ENCODE measurements around the gene PHACTR3.

The PHACTR3 gene

GRCh38 chr20:59807909-59808728 lies 203.8 kb downstream of the PHACTR3 start:
- no peak for DNase-seq

DNA sequence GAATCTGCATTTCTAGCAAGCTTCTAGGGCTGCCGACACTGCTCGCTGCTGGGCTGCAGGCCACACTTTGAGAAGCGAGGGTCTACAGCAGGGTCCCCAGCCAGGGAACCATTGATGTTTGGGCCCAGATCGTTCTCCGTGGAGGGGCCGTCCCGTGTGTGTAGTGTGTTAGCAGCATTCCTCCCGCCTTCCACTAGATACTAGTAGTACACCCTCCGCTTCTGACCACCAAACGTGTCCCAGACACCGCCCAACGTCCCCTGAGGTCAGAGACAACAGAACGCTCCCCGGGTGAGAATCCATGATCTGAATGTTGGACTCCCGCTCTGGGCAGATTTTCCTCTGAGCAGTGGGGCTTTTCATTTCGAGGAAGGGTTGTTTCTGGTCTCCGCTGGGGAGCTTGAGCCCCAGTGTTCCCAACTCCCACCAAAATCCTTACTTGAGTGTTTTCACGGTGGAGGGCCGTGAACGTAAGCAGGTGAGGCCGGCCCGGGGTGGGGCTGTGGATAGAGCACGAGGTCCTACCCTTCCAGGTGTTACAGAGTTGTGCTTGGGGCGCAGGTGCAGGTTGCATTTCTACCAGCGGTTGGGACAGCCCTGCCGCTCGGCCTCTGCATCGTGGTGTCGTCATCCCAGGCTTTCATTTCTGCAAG lies 204.5 kb downstream of the PHACTR3 start:
- no peak for DNase-seq

GRCh38 chr20:59809630-59810448 lies 205.5 kb downstream of the PHACTR3 start:
- DNase-seq, result no peak

GRCh38 chr20:59810449-59811187 lies 206.3 kb downstream of the PHACTR3 start:
- DNase-seq, result no peak

- DNase-seq, result no peak
Observed at GRCh38 chr20:59811681-59812171, 207.4 kb downstream of the PHACTR3 start.

DNA sequence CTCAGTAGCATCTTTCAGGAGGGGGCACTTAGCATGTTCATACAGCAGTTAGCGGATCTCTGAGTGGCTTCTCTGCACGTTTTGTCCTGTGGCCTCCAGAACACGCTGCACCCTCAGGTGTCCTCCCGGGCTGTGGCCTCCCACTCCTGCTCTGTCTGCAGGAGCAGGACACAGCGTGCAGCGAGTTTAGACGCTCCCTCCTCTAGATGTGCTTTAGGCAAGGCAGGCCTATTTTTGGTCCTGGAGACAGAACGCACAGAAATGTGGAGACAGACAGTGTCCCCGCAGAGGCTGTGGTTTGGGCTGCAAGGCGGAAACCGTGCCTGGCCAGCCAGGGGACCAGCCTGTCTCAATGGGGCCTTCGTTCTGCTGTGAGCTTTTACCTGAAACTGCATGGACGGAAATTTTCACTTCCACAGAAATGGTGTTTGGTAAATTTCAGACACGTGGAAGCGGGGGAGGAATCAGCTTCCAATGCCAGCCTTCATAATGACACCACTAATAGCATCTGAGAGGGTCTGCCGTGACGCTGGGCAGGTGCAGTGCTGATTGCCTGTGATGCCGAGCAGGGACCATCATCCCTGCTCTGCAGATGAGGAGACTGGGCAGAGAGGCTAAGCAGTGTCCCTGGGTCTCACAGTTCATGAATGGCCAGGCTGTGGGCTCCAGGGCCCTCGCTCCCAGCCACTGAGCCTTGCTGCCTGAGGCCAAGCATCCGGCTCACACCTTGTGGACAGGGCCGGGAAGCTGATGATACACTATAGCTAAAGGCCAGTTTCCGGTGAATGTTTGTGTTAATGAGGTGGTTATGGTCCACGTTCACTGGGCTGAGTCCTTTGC lies 208.2 kb downstream of the PHACTR3 start:
- DNase-seq, result no peak

GRCh38 chr20:59813126-59813947 lies 209.0 kb downstream of the PHACTR3 start:
- no peak for DNase-seq

DNA sequence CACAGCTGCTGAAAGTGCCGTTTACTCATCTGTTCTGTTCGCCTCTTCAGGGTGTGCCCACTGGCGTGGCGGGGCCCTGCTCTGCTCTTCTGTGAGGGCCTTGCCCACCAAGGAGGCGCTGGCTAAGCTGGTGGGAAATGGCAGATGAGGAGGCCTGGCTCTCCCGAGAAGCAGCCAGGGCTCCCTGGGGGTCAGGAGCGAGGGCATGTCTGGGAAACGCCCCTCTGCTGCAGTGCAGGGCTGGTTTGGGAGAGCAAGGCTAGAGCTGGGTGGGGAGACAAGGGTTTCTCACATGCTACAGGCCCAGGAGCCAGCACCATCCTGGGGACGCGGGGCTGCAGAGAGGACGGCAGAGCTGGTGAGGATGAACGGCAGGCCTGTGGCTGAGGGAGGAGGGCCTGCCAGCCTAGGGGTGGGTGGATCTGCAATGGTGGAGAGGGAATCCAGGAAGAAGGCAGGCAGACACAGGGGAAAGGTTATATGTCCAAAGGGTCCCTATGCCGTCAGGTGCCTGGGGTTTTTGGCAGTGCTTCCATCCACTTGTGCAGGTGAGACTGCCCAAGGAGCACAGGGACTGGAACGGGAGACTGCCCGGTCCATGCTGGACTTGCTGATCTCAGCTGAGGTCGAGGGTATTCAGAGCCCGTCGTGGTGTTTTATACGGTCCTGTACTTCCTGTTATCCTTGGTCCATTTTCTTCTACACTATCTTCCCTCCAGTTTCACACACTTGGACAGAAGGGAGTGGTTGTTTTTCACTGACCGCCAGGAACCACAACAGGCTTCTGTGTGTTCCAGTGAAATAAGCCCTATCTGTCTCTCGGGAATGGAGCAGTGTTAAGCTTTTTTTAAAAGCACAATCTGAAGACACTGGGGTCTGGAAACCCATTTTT lies 209.9 kb downstream of the PHACTR3 start:
- DNase-seq, result no peak

DNA sequence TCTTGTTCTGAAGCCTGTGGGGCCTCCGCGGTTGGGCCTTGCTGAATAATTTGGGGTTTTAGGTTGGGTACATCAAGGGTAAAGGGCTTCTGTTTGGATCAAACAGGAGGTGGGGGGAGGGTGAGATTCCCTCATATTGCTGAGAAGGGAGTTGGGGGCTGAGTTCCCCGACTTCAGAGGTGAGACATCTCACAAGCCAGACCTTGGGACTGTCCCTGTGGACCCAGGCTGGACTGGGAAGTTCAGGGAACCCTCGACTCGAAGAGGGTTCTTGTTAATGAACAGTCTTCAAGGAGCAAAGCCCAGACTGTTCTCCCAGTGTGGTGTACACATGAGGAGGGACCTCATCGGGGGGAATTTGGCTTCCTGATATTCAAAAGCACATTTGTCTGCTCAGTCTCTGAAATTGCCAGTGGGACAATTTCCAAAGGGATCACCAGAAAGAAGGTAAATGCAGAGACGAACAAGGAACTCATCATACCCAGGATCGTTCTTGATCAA lies 210.6 kb downstream of the PHACTR3 start:
- DNase-seq, result no peak

DNA sequence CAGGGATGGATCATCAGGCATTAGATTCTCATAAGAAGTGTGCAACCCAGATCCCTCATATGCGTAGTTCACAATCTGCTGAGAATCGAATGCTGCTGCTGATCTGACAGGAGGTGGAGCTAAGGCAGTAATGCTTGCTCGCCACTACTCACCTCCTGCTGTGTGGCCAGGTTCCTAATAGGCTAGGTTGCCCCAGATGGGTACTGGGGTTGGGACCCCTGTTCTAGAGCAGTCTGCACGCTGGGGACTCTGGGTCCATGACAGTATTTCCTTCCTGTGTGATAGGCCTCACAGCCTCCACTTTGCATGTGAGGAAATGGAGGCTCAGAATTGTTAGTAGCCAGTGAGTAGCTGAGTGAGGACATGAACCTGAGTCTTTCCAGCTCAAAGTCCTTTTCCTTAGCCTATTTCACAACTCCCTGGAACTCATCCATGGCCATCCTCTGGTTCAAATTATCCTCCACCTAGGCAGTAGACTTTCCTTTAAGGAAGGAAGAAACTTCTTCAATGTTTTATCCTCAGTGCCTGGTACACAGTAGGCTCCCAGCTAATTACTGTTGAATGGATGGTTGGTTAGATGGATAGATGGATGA lies 211.9 kb downstream of the PHACTR3 start:
- DNase-seq, result no peak

GRCh38 chr20:59817406-59817805 lies 213.1 kb downstream of the PHACTR3 start:
- no peak for DNase-seq

DNA sequence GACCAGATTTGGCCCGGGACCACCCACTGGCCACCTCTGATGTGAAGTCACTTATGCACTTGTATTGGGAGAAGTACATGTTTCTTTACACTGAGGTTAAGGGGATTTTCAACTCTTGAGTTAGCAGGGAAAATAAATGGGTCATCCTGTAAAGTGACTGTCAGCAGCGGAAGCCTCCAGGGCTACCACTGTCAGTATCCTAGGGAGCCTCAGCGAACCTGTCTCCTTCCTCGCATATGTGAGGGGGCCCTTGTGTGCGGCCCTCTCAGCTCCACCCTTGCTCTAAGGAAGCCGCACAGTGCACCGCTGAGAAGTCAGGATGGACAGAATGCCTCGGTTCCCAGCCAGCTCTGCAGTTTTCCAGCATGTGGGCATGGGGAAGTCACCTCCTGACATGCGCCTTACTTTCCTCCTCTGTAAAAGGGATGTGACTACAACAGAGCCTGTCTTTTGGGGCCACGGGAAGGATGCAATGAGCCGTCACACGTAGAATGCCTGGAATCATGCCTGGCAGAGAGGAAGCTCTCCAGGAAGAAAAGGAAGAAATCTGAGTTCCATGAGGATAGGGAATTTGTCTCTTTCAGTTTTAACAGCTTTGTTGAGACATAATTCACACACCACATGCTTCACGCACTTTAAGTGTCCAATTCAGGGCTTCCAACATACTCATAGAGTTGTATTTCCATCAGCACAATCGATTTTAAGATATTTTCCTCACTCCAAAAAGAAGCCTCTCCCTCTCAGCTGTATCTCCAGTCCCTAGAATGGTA lies 213.7 kb downstream of the PHACTR3 start:
- DNase-seq, result no peak

GRCh38 chr20:59818911-59819310 lies 214.6 kb downstream of the PHACTR3 start:
- DNase-seq, result no peak

DNA sequence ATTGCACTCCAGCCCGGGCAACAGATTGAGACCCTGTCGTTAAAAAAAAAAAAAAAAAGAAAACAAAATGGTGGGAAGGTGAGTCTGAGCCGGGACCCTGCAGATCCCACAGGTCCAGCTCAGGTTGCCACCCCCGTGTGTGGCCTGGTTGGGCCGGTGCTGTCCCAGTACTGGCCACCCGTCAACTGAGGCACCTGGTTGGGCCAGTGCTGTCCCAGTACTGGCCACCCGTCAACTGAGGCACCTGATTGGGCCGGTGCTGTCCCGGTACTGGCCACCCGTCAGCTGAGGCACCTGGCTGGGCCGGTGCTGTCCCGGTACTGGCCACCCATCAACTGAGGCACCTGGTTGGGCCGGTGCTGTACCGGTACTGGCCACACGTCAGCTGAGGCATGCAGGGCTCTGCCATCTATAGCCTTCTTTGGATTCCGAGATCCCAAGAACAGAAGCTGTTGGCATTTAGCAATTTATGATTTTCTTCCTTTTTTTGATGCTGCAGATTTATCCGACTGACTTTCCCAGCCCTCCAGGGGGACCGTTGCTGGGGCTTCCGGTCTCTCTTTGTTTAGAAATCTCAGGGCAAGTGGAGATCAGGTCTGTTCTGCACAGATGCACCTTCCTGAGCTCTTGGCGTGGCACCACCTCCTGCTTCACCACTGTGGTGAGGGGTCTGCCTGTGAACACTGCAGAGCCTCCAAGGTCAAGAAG lies 215.3 kb downstream of the PHACTR3 start:
- no peak for DNase-seq

DNA sequence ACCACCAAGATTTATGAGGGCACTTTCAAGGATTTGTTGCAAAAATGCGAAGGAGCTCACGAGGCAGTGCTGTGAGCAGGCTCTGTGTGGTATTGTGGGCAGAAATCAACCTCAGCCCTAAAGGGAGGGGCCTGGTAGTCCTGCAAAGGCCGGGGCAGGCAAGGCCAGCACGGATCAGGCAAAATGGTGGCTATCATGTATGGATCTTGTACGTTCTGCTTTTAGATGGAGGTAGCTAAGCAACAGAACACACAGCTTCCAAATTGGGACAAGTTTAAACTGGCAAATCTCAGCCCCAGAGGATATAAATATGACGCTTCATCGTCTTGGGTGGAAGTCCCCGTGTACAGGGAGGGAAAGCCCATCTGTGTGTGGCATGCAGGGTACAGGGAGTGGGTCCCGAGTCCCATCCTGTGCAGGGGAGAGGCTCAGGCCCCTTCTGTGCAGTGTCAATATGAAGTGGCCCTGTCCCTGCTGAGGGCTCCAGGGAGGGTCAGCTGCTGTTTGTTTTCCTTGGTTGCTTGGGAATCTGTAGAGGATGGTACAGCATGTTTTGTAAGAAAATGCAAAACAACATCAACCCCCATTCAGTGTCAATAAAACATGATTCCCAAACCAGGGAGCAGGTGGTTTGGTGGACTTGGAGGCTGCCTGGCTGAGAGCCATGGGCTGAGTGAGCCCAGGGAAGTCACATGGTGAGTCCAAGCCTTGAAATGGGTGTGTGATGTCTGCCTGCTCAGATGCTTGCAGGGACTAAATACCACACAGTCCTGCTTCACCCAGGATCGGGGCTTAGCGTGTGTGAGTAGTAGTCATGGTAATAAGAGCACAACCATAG lies 216.1 kb downstream of the PHACTR3 start:
- no peak for DNase-seq

DNA sequence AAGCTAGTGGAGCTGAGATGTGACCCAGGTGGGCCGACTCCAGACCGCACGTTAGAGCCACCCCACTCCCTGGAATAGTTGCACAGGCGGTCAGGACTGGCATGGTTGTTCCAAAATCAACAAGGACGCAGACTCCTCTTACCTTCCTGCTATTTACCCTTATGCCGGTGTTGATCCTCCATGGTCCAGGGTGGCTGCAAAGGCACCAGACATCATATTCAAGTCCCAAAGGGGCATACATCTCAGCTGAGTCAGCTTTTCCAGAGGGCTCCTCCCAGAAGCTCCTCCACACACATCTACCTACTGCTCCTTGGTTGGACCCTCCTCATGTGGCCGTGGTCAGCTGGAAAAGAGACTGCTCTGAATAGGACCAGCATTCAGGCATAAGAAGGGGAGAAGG lies 216.9 kb downstream of the PHACTR3 start:
- DNase-seq, result no peak

DNA sequence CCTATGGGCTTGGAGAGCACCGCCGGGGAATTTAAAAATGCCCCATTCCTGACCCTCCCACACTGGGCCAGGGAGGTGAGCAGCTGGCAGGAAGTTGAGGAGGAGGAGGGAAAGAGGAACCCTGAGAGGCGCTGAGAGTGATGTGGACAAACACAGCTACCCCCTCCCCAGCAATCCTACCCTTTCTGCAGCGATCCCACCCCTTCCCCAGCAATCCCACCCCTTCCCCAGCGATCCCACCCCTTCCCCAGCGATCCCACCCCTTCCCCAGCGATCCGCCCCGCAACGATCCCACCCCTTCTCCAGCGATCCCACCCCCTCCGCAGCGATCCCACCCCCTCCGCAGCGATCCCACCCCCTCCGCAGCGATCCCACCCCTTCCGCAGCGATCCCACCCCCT lies 217.4 kb downstream of the PHACTR3 start:
- no peak for DNase-seq

Measured in stimulated activated naive CD4-positive, alpha-beta T cell treated with Interleukin-2 at 50 U/mL for 16 hours (primary cell).